Measurements from ENCODE around the gene CNTNAP2. TPM values are rescaled to one million over a fixed set of nuclear protein-coding genes. Genes with fewer than 3 reads are reported as not detected.
A peak's percentile ranks its signal among the peaks of the same experiment; 100 is the strongest.

The CNTNAP2 gene
- total RNA-seq, 1 experiment from 2014 or later: 64.5 TPM

DNA sequence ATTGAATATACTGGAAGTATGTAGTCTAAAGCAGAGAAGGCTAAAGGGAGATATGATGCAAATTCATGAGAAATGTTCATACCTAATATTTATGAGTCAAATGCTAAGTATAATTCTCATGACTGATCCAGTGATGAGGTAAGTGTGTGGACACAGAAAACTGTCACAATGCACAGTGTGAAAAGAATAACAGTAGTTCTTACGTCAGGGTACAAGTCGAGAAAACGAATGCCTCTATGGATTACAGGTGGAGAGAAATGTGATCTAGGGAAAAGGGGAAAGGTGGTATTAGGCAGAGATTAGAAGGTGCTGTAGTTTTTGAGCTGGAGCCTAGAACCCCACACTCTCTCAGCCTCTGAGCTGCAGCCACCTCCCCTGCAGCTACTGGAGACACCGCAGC, 542.0 kb downstream of the CNTNAP2 start:
- Histone ChIP-seq H3T11ph (ENCODE audit: low read length) (no peak overlapping the region), H3K9me3 (ENCODE audit: control insufficient read depth, low read depth, low read length) (no peaks in the 10 kb centered on the region), H3K27me3 (ENCODE audit: insufficient read depth, low read length) (no peaks in the 10 kb centered on the region), H3K9ac (ENCODE audit: extremely low read depth, insufficient read length, low read length) (no peak overlapping the region), H4K91ac (ENCODE audit: insufficient read length, low read depth, low read length) (no peak overlapping the region), H4K20me1 (ENCODE audit: control insufficient read depth, insufficient read depth, insufficient read length) (no peaks in the 10 kb centered on the region), H3K4ac (ENCODE audit: low read depth, low read length) (no peak overlapping the region), H3K23me2 (ENCODE audit: insufficient read length, low read depth, low read length, poor library complexity, severe bottlenecking) (no peaks in the 10 kb centered on the region), H3K79me1 (ENCODE audit: insufficient read depth, low read depth, low read length, poor library complexity, severe bottlenecking) (no peaks in the 10 kb centered on the region), H2BK12ac (ENCODE audit: insufficient read length, low read depth, low read length) (no peak overlapping the region), H3K4me1 (ENCODE audit: insufficient read depth, low read length) (0 out of 2 replicates have a peak, but pooled peaks cover 2% of the 10 kb centered on the region), H3K18ac (ENCODE audit: insufficient read length, low read depth, low read length) (no peak overlapping the region), H3K14ac (ENCODE audit: insufficient read depth, low read length) (no peak overlapping the region), H4K5ac (ENCODE audit: insufficient read length, low read depth, low read length) (no peak overlapping the region), H2AFZ (ENCODE audit: low read length) (no peak overlapping the region), H3K27ac (ENCODE audit: insufficient read length, low read depth, low read length) (no peak overlapping the region), H3K79me2 (ENCODE audit: insufficient read depth, low read length) (no peaks in the 10 kb centered on the region), H2BK20ac (ENCODE audit: low read depth, low read length, poor library complexity, severe bottlenecking) (no peak overlapping the region), H2BK120ac (ENCODE audit: low read depth, low read length, poor library complexity, severe bottlenecking) (no peak overlapping the region), H3K23ac (ENCODE audit: insufficient read length, low read depth, low read length) (no peak overlapping the region), H3K56ac (ENCODE audit: insufficient read length, low read depth, low read length) (no peak overlapping the region), H2BK15ac (ENCODE audit: low read depth, low read length) (no peak overlapping the region), H3K4me2 (ENCODE audit: insufficient read depth, insufficient read length, low read length) (no peak overlapping the region), H4K8ac (replicated peaks; ENCODE audit: insufficient read length, low read depth, low read length) (no peak overlapping the region), H2AK5ac (ENCODE audit: insufficient read length, low read length) (no peak overlapping the region), H2BK5ac (ENCODE audit: insufficient read length, low read length) (no peak overlapping the region)
- peak overlapping the region in 1 of 3 experiments; percentile 27; a peak in 1 of 7 replicates for H3K27ac Mint-ChIP-seq
- H3K4me3 Mint-ChIP-seq: no peak overlapping the region
- H3K36me3 Mint-ChIP-seq (ENCODE audit: insufficient read depth in 1 of 3, low read depth in 3 of 3): no peaks in the 10 kb centered on the region
- no peaks in the 10 kb centered on the region for H3K27me3 Mint-ChIP-seq (ENCODE audit: low read depth)
- no peaks in the 10 kb centered on the region for H3K9me3 Mint-ChIP-seq
- TF ChIP-seq, protein P1, sequence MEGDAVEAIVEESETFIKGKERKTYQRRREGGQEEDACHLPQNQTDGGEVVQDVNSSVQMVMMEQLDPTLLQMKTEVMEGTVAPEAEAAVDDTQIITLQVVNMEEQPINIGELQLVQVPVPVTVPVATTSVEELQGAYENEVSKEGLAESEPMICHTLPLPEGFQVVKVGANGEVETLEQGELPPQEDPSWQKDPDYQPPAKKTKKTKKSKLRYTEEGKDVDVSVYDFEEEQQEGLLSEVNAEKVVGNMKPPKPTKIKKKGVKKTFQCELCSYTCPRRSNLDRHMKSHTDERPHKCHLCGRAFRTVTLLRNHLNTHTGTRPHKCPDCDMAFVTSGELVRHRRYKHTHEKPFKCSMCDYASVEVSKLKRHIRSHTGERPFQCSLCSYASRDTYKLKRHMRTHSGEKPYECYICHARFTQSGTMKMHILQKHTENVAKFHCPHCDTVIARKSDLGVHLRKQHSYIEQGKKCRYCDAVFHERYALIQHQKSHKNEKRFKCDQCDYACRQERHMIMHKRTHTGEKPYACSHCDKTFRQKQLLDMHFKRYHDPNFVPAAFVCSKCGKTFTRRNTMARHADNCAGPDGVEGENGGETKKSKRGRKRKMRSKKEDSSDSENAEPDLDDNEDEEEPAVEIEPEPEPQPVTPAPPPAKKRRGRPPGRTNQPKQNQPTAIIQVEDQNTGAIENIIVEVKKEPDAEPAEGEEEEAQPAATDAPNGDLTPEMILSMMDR (conservative IDR thresholded peaks at IDR 0.05): no peak
- H3K4me1 Mint-ChIP-seq: peaks cover 6 to 9% of the 10 kb centered on the region in 2 experiments
- DNase-seq: no peak
- no CpG with 5 or more reads among the region's 4 CpGs for WGBS (ENCODE audit: extremely low coverage, insufficient read length, low lambda C conversion rate)
